NCI-H2227 (cell line): ENCODE measurements around the gene GTPBP1.
A peak's percentile ranks its signal among the peaks of the same experiment; 100 is the strongest.

Experiments used
- DNase-seq: peaks from one replicate; lab custom pipeline; 2025; ENCODE audit not compliant: unreplicated experiment; lab: John Stamatoyannopoulos, UW

The GTPBP1 gene

GRCh38 chr22:38705235-38706100 is at the start of gene GTPBP1:
GTPBP1 (plus strand) TSS chr22:38705944; CDS start chr22:38705956, 12 bp downstream.
- DNase-seq, result peak; percentile 99

GRCh38 chr22:38656256-38657044 is 49.3 kb upstream of the GTPBP1 start, which contains the start of the genes CBY1 and FAM227A:
CBY1 (plus strand) TSS chr22:38656638; CDS start chr22:38668055, 11,417 bp downstream.
FAM227A (minus strand) TSS chr22:38656392; CDS start chr22:38650168, 6,224 bp downstream.
- peak; percentile 93 for DNase-seq

GRCh38 chr22:38657045-38657909 is 48.5 kb upstream of the GTPBP1 start:
- peak; percentile 41 for DNase-seq

GRCh38 chr22:38674888-38675287 is 30.9 kb upstream of the GTPBP1 start:
- no peak for DNase-seq

GRCh38 chr22:38675833-38676232 is 29.9 kb upstream of the GTPBP1 start:
- no peak for DNase-seq

GRCh38 chr22:38681582-38682335 is 24.0 kb upstream of the GTPBP1 start, which contains the start of gene TOMM22:
TOMM22 (plus strand) TSS chr22:38681957; CDS start chr22:38681979, 22 bp downstream.
- peak; percentile 86 for DNase-seq

GRCh38 chr22:38684895-38685294 is 20.8 kb upstream of the GTPBP1 start:
- DNase-seq, result no peak

- DNase-seq, result no peak
These were observed 20.0 kb upstream of the GTPBP1 start for GRCh38 chr22:38685761-38686160.

GRCh38 chr22:38689651-38690050 is 16.1 kb upstream of the GTPBP1 start:
- DNase-seq, result no peak

- DNase-seq, result no peak
These were observed 11.7 kb upstream of the GTPBP1 start for GRCh38 chr22:38694049-38694448.

GRCh38 chr22:38694940-38695339 is 10.8 kb upstream of the GTPBP1 start:
- DNase-seq, result no peak

GRCh38 chr22:38696606-38697424 is 8.9 kb upstream of the GTPBP1 start:
- DNase-seq, result no peak

GRCh38 chr22:38697425-38698089 is 8.2 kb upstream of the GTPBP1 start:
- no peak for DNase-seq

- DNase-seq, result no peak
These were observed 7.2 kb upstream of the GTPBP1 start for GRCh38 chr22:38698407-38699094.

GRCh38 chr22:38699143-38699542 is 6.6 kb upstream of the GTPBP1 start:
- no peak for DNase-seq

- DNase-seq, result no peak
These were observed 6.0 kb upstream of the GTPBP1 start for GRCh38 chr22:38699784-38700183.

- no peak for DNase-seq
These were observed 5.4 kb upstream of the GTPBP1 start for GRCh38 chr22:38700270-38700788.
